Measurements from ENCODE around the gene CTDSP2.

Gene CTDSP2

GRCh38 chr12:57892232-57892972 is 45.9 kb upstream of the CTDSP2 start:
- H3K4me3 ChIP-seq (replicated peaks; ENCODE audit: low read depth, low read length) = no peak overlapping the region
- no peak for DNase-seq (ENCODE audit: low read depth)
- no peak for TF ChIP-seq CTCF (IDR thresholded peaks at IDR 0.05; ENCODE audit: low read length, missing control alignments)

- DNase-seq (ENCODE audit: low read depth) = no peak
- no peak overlapping the region for H3K4me3 ChIP-seq (replicated peaks; ENCODE audit: low read depth, low read length)
- TF ChIP-seq CTCF (IDR thresholded peaks at IDR 0.05; ENCODE audit: low read length, missing control alignments) = no peak
Measured at GRCh38 chr12:57891542-57892228, 45.2 kb upstream of the CTDSP2 start.

GRCh38 chr12:57890191-57891115 is 43.9 kb upstream of the CTDSP2 start:
- no peak overlapping the region for H3K4me3 ChIP-seq (replicated peaks; ENCODE audit: low read depth, low read length)
- no peak for TF ChIP-seq CTCF (IDR thresholded peaks at IDR 0.05; ENCODE audit: low read length, missing control alignments)
- DNase-seq (ENCODE audit: low read depth) = peak; percentile 56

- DNase-seq (ENCODE audit: low read depth) = peak; percentile 97
- no peak overlapping the region for H3K4me3 ChIP-seq (replicated peaks; ENCODE audit: low read depth, low read length)
- TF ChIP-seq CTCF (IDR thresholded peaks at IDR 0.05; ENCODE audit: low read length, missing control alignments) = no peak
Measured at GRCh38 chr12:57889500-57889989, 43.0 kb upstream of the CTDSP2 start.

GRCh38 chr12:57888409-57889157 is 42.1 kb upstream of the CTDSP2 start:
- peak; percentile 55 for DNase-seq (ENCODE audit: low read depth)

More at GRCh38 chr12:57888409-57889157, 42.1 kb upstream of the CTDSP2 start:
- no peak for TF ChIP-seq CTCF (IDR thresholded peaks at IDR 0.05; ENCODE audit: low read length, missing control alignments)
- peak overlapping the region; percentile 18 for H3K4me3 ChIP-seq (replicated peaks; ENCODE audit: low read depth, low read length)

All from fibroblast of pulmonary artery (primary cell).